HAP-1 (cell line): Measurements from ENCODE around the gene FXYD6.
"Not testable (repeated sequence)": the region's sequence is repeated elsewhere in the genome, so short reads cannot be mapped to it uniquely, and the experiment has no call there.

Experiments
- DNase-seq, 2 experiments: peaks; one replicate each; pipeline ENCODE4 v3.0.0-alpha.2; 2016 to 2020; ENCODE audit warnings: low spot score in 2 of 2
- H3K27me3 ChIP-seq: fragments of 250-450 bp; sonication (Bioruptor Pico); 2 replicates; pipeline ENCODE4 v1.5.1; 2020; ENCODE audit warnings: low read depth, mild to moderate bottlenecking, moderate library complexity
- H3K36me3 ChIP-seq: fragments of 250-450 bp; sonication (Bioruptor Pico); replicated peaks from 2 replicates; pipeline ENCODE4 v1.5.1; 2020; ENCODE audit warnings: mild to moderate bottlenecking
- H3K4me1 ChIP-seq: fragments of 250-450 bp; sonication (Bioruptor Pico); 2 replicates; pipeline ENCODE4 v1.5.1; 2020; ENCODE audit warnings: mild to moderate bottlenecking
- H3K4me3 ChIP-seq: fragments of 250-450 bp; sonication (Bioruptor Pico); 2 replicates; pipeline ENCODE4 v1.5.1; 2020; ENCODE audit warnings: mild to moderate bottlenecking, moderate library complexity
- H3K9me3 ChIP-seq: fragments of 250-450 bp; sonication (Bioruptor Pico); 2 replicates; pipeline ENCODE4 v1.5.1; 2020; ENCODE audit warnings: mild to moderate bottlenecking, moderate library complexity
- in situ Hi-C: fragments of 300-500 bp; cut with MboI; formaldehyde crosslinking; loops from 3 replicates; pipeline ENCODE4 v1.14.3; 2020; ENCODE audit warnings: low sequenced_read_pairs, inconsistent platforms, mixed read lengths

The FXYD6 gene, protein sequence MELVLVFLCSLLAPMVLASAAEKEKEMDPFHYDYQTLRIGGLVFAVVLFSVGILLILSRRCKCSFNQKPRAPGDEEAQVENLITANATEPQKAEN

DNA sequence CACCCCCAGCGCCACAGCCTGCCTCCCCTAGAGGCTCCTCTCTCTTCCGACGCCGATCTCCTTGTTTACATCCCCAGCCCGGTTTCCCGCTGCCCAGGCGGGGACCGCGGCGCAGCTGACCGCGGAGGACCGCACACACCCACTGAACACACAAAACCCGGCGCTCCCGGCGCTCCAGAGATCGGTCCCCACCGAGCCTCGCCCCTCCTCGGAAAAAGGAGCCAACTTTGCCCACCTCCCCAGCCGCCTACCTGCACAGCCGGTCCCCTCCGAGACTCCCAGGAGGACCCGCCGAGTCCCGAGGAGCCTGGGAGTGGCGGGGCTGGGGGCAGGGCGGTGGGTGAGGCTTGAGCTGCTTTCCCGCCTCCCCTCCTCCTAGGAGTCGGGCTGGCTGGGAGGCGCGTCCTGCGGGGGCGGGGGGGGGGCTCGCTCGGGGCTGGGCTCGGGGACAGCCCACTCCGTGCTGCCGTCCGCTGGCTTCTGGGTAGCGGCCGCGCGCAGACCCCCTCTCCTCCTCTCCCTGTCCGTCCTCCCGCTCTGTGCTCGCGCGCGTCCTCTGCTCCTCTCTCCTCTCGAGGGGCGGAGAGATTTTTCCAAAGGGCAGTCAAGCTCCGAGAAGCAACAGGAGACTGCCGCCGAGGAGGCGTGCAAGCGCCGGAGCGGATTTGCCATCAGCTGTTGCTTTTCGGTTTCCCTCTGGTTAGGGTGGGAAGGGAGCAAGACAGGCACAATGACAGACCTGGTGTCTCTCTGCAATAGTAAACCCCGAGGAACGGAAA is at the start of gene FXYD6:
Gene FXYD6 (minus strand): TSS at position 318 of the 779 bp plus-strand sequence. CDS start 33,882 bp downstream, outside the sequence.
- Histone ChIP-seq H3K36me3 (no peaks in the 10 kb centered on the region), H3K4me1 (peaks cover 17% of the 10 kb centered on the region), H3K27me3 (no peaks in the 10 kb centered on the region), H3K9me3 (no peaks in the 10 kb centered on the region), H3K4me3 (peak within 1 kb of the TSS; percentile 91)
- DNase-seq: peak; percentile 74 to 86
- in situ Hi-C loops: no loop called here

DNA sequence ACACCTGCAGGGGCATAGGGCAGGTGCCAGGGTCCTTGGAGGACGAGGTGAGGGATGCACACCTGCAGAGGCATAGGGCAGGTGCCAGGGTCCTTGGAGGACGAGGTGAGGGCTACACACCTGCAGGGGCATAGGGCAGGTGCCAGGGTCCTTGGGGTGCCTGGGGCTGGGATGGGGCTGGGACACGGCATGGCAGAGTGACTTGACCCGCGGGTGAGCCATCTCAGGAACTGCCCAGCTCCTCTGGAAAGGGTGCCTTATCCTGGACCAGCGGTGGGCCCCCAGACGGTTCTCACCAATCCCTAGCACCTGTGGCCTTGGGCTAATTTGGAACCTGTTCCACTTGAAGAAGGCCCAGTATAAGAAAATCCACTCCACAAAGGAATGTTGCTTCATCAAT is 49.7 kb upstream of the FXYD6 start:
- DNase-seq, H3K4me3 ChIP-seq, in situ Hi-C loops, H3K9me3 ChIP-seq, H3K4me1 ChIP-seq, H3K36me3 ChIP-seq: not testable (repeated sequence)
- H3K27me3 ChIP-seq: peaks cover 22% of the 10 kb centered on the region

DNA sequence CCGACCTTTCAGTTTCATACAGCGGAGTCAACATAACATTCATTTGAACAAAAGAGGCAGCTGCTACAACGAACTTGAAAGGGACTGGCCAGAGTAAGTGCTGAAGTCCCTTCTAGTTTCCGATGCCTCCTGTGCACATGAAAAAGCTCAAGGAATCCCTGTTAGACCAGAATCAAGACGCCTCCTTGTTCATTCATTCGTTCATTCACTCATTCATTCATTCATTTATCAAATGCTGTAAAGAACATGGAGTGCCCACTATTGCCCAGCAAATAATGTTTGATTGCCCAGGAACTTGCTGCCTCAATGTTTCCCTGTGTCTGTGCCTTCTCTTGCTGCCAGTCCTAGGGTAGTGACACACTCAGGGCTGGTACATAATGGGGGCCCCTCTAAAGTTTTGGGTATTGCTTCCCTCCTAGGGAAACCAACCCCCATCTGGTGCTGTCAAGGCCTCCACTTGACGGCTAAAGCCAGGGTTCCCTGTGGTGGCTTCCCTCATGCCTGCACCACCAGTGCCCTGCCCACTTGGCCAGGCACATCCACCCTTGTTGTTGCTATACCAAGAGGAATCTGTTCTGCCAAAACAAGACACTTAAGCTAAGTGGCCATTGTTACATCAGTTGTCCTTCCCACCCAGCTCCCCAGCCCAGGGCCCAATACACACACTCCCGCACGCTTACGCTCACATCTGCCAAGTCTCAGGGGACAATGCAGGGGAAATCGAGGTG is 48.9 kb upstream of the FXYD6 start:
- in situ Hi-C loops: no loop called here
- Histone ChIP-seq H3K4me3 (no peak overlapping the region), H3K36me3 (no peaks in the 10 kb centered on the region), H3K27me3 (peaks cover 22% of the 10 kb centered on the region), H3K4me1 (0 out of 2 replicates have a peak, but pooled peaks cover 2% of the 10 kb centered on the region), H3K9me3 (no peaks in the 10 kb centered on the region)
- DNase-seq: no peak

DNA sequence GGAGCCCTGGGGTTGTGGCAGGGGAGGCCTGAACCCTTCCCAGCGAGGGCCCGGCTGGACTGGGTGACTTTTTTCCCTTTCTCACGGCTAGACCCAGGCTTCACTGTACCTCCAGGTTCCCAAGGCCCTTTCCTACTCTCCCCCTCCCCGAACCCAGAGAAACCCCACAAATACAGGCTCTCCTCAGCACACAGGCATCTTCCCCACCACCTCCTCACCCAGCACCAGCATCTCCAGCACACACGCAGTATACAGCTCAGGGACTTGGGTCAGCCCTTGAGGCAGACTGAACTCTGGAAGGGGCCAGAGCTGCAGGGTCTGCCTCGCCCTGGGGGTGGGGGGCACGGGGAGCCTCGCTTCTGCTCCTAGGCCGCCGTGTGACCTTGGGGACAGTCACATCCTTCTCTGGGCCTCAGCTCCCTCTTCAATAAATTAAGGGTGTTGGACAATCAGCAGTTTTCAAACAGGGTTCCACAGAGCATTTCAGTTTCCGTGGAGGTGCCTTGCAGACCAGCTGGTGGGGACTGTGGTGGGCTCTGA is 48.2 kb upstream of the FXYD6 start:
- in situ Hi-C loops: no loop called here
- H3K9me3 ChIP-seq: no peaks in the 10 kb centered on the region
- 0 out of 2 replicates have a peak, but pooled peaks cover 2% of the 10 kb centered on the region for H3K4me1 ChIP-seq
- DNase-seq: no peak
- no peaks in the 10 kb centered on the region for H3K36me3 ChIP-seq
- peaks cover 22% of the 10 kb centered on the region for H3K27me3 ChIP-seq
- H3K4me3 ChIP-seq: no peak overlapping the region

DNA sequence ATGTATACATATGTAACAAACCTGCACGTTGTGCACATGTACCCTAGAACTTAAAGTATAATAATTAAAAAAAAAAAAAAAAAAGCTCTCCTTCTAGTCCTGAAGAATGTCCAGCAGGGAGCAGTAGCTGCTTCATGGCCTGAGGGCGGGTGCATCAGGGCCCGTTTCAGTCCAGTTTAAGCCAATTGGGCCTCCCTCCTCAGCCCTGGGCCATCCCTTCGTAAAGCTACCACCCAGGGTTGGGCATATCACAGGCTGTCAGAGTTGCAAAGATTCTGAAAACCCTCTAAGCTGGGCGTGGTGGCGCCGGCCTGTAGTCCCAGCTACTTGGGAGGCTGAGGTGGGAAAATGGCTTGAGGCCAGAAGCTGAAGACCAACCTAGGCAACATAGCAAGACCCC is 47.3 kb upstream of the FXYD6 start:
- no peak overlapping the region for H3K4me3 ChIP-seq
- DNase-seq: no peak
- H3K27me3 ChIP-seq: peaks cover 22% of the 10 kb centered on the region
- 0 out of 2 replicates have a peak, but pooled peaks cover 2% of the 10 kb centered on the region for H3K4me1 ChIP-seq
- in situ Hi-C loops: no loop called here
- no peaks in the 10 kb centered on the region for H3K9me3 ChIP-seq
- no peaks in the 10 kb centered on the region for H3K36me3 ChIP-seq

DNA sequence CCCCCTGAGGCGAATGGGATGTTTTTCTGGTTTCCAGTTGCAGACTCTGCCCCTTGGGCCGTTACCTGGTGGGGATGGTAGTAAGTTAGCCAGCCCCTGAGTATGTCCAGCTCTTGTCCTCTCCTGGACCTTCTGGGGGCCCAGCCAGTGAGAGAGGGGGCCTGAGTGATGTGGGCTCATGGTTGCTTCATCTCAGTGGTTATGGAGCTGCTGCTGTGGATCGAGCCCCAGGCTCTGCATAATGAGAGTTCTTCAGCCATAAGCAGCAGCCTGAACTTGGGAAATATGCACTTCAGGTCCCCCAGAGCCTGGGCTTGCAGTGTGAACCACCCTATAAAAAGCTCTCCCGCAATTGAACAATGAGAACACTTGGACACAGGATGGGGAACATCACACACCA is 46.8 kb upstream of the FXYD6 start:
- no peaks in the 10 kb centered on the region for H3K9me3 ChIP-seq
- H3K4me1 ChIP-seq: 0 out of 2 replicates have a peak, but pooled peaks cover 2% of the 10 kb centered on the region
- in situ Hi-C loops: no loop called here
- no peaks in the 10 kb centered on the region for H3K36me3 ChIP-seq
- DNase-seq: no peak
- H3K4me3 ChIP-seq: no peak overlapping the region
- peaks cover 20% of the 10 kb centered on the region for H3K27me3 ChIP-seq

DNA sequence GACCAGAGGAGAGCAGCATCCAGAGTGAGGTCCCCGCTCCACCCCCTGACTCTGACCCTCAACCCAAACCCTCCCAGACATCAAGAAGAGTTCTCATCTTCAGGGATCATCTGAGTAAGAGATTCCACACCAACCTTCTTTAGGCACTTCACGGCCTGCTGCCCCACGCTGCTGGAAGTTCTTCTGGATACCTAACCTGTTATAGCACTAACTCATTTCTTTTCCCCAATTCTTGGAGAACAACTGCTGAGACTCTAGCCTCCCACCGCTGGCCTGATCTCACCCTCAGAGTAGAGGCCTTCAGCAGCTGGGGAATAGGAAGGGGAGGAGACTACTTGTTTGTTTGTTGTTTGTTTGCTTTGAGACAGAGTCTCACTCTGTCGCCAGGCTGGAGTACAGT is 45.4 kb upstream of the FXYD6 start:
- in situ Hi-C loops: no loop called here
- DNase-seq: no peak
- H3K9me3 ChIP-seq: no peaks in the 10 kb centered on the region
- no peaks in the 10 kb centered on the region for H3K36me3 ChIP-seq
- peaks cover 6% of the 10 kb centered on the region for H3K27me3 ChIP-seq
- 0 out of 2 replicates have a peak, but pooled peaks cover 2% of the 10 kb centered on the region for H3K4me1 ChIP-seq
- H3K4me3 ChIP-seq: no peak overlapping the region

DNA sequence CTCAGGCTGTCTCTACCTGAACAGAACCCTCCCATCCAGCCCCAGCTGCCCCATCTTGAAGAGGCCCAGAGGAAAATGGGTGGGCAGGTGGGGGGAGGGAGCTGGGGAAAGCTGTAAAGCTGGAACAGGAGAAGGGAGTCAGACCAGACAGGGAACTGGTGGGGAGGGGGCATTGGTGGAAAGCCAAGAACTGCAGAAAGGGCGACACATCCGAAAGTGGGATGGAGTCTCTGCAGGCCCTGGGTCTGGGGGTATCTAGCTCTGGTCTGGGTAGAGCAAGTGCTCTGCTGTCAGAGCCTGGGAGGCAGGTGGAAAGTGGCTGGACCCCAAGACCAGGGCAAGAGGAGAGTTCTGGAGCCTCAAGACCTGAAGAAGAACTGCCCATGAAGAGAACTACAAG is 45.0 kb upstream of the FXYD6 start:
- Histone ChIP-seq H3K27me3 (peaks cover 1% of the 10 kb centered on the region; the same call in 1 of the 2 replicates), H3K9me3 (no peaks in the 10 kb centered on the region), H3K36me3 (no peaks in the 10 kb centered on the region), H3K4me3 (no peak overlapping the region), H3K4me1 (no peaks in the 10 kb centered on the region)
- DNase-seq: no peak
- in situ Hi-C loops: no loop called here

DNA sequence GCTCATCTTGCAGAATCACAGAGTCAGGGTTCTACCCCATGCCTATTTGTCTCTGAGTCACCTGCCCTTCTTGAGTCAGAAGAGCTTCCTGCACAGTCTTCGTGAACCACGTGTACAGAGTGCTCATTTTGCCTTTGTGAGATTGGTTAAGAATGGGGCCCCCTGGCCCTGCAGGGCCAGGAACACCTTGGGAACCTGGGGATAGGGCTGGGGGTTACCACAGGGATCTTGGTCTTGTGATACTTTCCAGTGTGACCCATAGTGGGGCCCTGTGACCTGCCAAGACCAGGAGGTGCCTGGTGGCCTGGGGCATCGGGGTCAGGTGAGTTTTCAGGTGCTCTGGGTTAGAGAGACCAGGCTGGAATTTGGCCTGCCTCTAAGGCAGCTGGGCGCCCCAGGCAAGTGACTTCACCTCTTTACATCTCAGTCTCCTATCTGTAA is 43.3 kb upstream of the FXYD6 start:
- in situ Hi-C loops: no loop called here
- no peaks in the 10 kb centered on the region for H3K4me1 ChIP-seq
- no peaks in the 10 kb centered on the region for H3K9me3 ChIP-seq
- no peak for DNase-seq
- no peak overlapping the region for H3K4me3 ChIP-seq
- no peaks in the 10 kb centered on the region for H3K36me3 ChIP-seq
- H3K27me3 ChIP-seq: no peaks in the 10 kb centered on the region

DNA sequence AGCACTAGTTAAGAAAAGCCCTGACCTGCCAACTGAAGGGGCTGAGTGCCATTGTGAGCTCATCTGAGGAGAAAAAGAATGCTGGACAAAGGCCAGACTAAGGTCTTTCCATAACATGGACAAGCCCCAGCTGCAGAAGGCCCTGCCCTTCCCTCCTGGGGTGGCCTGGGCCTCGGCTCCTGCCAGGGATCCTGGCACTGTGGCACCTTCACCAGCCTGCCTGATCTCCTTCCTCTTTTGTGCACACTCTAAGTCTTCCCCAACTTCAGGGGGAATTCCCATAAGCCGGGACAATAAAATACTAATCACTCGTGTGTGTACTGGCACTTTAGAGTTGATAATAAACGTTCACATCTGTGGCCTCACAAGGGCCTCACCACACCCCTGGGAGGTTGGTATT is 42.9 kb upstream of the FXYD6 start:
- H3K36me3 ChIP-seq: no peaks in the 10 kb centered on the region
- in situ Hi-C loops: no loop called here
- no peaks in the 10 kb centered on the region for H3K9me3 ChIP-seq
- no peaks in the 10 kb centered on the region for H3K4me1 ChIP-seq
- H3K27me3 ChIP-seq: no peaks in the 10 kb centered on the region
- no peak for DNase-seq
- no peak overlapping the region for H3K4me3 ChIP-seq

DNA sequence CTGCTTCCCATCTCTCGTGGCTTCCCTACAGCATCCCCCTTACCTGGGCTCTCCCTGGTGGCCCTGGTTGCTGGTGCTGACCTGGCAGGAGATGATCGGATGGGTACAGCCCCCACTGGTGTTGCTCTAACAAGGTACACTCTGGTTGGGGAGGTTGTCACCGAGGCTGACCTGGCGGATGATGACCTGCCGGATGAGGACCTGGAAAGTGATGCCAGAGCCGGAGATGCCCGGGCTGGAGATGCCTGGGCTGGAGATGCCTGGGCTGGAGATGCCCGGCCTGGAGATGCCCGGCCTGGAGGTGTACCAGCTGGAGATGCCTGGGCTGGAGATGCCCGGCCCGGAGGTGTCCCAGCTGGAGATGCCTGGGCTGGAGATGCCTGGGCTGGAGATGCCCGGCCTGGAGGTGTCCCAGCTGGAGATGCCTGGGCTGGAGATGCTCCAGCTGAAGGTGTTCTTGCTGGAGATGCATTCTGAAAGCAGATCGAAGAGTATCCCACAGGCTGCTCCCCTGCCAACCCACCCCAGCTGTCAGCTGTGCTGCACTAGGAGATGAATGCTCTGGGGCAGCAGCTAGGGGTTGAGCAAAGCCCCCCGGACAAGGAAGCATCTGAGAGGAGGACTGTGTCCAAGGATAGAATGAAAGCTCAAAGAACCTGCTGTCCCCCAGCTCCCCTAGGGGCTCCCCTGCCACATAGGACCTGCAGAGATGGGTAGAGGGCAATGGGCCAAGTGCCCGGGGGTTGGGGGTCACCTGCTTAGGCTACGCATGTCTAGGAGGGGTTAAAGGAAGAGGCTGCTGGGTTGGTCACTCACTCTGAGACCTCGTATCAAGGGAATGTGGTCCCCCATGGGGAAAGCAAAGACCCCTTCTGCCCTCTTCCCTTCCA is 42.2 kb upstream of the FXYD6 start:
- no peak overlapping the region for H3K4me3 ChIP-seq
- no peaks in the 10 kb centered on the region for H3K27me3 ChIP-seq
- no peaks in the 10 kb centered on the region for H3K36me3 ChIP-seq
- no peaks in the 10 kb centered on the region for H3K9me3 ChIP-seq
- no peak for DNase-seq
- in situ Hi-C loops: no loop called here
- no peaks in the 10 kb centered on the region for H3K4me1 ChIP-seq

DNA sequence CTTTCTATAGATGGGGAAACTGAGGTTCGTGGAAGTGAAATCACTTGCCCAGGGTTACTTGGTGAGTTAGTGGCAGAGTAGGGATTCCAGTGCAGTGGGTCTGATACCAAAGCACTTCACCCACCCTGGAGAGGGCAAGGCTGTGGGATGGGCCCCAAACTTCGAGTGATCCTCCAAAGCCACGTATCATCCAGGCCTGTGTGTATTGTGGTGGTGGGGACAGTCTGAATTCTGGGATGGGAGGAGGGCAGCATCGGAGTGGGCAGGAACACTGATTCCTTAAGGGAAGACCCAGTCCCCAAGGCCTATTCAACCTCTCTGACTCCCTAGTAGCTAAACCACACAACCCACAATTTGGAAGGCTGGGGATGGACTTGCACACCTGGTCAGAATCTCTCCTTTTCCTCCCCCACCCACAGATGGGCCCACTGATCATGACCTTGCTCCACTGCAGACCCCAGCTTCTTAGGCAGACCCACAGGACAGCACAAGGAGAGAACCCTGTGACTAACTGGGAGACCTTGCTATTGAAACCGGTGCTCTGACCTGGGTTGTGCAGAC is 41.2 kb upstream of the FXYD6 start:
- Histone ChIP-seq H3K4me1 (no peaks in the 10 kb centered on the region), H3K27me3 (no peaks in the 10 kb centered on the region), H3K4me3 (no peak overlapping the region), H3K9me3 (no peaks in the 10 kb centered on the region), H3K36me3 (no peaks in the 10 kb centered on the region)
- in situ Hi-C loops: no loop called here
- DNase-seq: no peak

DNA sequence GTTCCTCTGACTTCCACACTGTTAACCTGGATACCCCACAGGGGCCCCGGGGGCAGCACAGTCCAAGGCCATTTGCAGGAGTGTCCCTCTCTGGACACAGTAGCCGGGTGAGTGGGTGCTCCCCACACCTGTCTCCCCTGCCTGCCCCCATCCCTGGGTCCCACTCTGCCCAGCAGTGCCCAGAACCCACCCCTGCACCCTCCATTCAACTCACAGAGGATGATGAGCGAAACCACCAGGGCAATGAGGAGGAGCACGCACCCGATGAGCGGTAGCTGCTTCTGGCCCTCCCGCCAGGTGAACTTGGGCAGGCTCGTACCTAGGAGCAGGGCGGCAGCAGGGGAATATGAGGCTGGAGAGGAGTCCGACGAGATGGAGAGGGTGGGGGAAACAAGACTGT is 40.5 kb upstream of the FXYD6 start:
- Histone ChIP-seq H3K36me3 (no peaks in the 10 kb centered on the region), H3K4me3 (no peak overlapping the region), H3K27me3 (no peaks in the 10 kb centered on the region), H3K9me3 (no peaks in the 10 kb centered on the region), H3K4me1 (no peaks in the 10 kb centered on the region)
- DNase-seq: no peak
- in situ Hi-C loops: no loop called here
